ENCODE measurements around the gene BET1L.

The BET1L gene

DNA sequence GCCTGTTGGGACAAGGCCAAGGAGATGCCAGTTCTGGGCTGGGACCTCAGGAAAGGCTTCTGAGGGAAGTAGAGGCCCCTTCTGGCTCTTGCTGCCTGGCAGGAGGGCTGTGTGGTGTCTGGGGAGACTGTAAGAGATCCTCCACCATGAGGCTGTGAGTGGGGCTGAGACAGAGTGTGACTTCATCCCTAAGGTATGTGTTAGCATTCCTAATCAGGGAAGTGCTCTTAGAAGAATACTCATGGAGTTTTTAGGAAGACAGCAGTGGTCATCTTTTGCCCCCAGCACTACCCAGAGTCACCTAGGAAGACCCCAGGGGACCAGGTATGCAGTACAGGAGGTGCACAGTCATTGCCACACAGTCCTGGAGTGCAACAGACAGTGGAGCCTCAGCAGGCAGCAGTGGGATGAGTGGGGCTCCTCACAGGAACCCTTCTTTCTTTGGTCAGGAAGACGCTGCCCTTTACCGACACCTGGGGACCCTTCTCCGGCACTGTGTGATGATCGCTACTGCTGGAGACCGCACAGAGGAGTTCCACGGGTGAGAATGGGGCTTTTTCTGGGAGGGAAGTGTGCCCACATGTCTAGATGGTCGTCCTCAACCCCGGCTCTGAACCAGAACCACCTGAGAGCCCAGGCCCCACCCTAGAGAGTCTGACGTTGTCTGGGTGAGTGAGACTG lies 3.1 kb upstream of the BET1L start:
- no peak for DNase-seq (ENCODE audit: low read depth in 2 of 2)

- DNase-seq (ENCODE audit: low read depth in 2 of 2), result no peak
These were observed 2.3 kb upstream of the BET1L start for GRCh38 chr11:209275-210121.

GRCh38 chr11:208917-209260 lies 1.7 kb upstream of the BET1L start:
- no peak for DNase-seq (ENCODE audit: low read depth in 2 of 2)

DNA sequence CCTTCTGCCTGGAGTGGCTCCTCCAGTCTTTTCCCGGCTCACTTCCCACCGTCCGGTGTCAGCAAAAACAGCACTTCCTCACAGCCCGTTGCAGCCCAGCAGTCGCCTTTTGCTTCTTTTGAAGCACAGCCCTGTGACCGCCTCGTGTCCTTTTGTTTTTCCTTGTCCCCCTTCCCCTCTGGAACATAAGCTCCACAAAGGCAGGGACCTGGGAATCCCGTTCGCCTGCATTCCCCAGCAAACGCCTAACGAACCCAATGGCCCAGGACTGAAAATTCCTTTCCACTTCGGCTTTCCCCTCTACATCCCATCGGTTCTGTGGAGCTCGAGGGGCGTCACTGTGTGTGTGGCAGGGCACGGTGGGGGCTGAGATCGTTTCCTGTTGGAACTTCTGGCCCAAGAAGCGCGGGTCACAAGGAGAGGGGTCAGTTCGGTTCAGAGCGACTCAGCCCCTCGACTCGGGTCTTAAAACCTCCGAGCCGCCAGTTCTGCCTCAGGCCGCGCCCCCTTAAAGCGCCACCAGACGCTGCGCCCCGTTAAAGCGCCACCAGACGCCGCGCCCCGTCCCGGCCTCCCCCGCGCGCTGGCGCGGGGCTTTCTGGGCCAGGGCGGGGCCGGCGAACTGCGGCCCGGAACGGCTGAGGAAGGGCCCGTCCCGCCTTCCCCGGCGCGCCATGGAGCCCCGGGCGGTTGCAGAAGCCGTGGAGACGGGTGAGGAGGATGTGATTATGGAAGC lies 1.1 kb upstream of the BET1L start:
- peak; percentile 73 to 76 for DNase-seq (ENCODE audit: low read depth in 2 of 2)

DNA sequence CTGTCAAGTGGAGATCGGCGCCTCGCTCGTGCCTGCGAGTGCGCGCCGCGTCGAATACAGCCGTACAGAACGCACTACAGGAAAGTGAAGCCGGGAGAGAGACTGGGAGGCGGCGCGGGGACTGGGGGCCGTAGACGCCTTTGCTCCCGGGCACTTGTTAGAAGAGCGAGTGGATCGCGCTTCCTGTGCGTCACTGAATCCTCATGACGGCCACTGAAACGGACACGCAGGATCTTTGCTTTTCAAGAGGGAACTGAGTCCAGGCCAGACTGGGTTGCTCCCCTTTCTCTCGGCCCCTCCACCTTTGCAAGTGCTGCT lies 623 bp upstream of the BET1L start:
- DNase-seq (ENCODE audit: low read depth in 2 of 2), result peak in 1 of 2 donors; percentile 35

GRCh38 chr11:206526-207207 lies 532 bp downstream of the BET1L start:
- DNase-seq (ENCODE audit: low read depth in 2 of 2), result no peak

DNA sequence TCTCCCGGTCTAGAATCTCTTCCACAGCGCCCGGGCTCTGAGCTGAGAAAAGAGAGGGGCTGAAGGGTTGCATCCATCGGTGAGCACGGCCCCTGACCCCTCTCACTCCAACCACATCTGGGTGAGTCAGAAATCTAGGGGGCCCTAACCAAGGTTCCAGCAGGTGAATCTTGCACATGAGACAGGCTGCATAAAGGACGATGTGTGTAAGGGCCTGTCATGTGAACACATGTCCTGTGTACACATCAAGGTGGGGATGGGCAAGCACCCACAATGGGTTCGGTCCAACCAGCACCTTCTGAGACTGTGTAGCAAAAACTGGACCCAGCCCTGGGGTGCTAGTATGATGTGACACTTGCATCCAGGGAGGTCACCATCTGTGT lies 1.2 kb downstream of the BET1L start:
- no peak for DNase-seq (ENCODE audit: low read depth in 2 of 2)

- DNase-seq (ENCODE audit: low read depth in 2 of 2), result no peak
These were observed 1.8 kb downstream of the BET1L start for GRCh38 chr11:205221-206001.

DNA sequence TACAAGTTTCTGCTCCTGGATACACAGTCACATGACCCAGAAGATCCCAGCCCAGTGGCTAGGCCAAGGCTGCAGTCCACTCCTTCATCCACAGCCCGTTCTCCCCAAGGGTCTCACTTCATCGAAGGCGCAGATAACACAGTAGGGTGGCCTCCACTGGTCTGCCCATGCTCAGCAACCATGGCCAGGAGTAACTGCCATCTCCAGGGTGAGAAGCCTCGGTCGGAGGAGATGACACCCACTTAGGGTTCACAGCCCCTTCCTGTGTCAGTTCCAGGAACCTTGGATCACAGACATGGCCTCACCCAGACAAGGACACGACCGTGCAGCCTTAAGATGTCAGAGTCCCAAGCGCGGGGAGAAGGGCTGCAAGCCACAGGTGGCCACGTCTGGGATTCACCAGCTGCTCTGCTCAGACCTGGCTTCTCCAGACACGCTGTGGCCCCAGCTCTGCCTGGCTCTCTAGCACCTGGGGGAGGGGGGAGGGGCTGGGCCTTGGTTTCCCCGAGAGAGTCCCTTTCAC lies 2.6 kb downstream of the BET1L start:
- DNase-seq (ENCODE audit: low read depth in 2 of 2), result no peak

GRCh38 chr11:203945-204586 lies 3.1 kb downstream of the BET1L start:
- DNase-seq (ENCODE audit: low read depth in 2 of 2), result no peak

DNA sequence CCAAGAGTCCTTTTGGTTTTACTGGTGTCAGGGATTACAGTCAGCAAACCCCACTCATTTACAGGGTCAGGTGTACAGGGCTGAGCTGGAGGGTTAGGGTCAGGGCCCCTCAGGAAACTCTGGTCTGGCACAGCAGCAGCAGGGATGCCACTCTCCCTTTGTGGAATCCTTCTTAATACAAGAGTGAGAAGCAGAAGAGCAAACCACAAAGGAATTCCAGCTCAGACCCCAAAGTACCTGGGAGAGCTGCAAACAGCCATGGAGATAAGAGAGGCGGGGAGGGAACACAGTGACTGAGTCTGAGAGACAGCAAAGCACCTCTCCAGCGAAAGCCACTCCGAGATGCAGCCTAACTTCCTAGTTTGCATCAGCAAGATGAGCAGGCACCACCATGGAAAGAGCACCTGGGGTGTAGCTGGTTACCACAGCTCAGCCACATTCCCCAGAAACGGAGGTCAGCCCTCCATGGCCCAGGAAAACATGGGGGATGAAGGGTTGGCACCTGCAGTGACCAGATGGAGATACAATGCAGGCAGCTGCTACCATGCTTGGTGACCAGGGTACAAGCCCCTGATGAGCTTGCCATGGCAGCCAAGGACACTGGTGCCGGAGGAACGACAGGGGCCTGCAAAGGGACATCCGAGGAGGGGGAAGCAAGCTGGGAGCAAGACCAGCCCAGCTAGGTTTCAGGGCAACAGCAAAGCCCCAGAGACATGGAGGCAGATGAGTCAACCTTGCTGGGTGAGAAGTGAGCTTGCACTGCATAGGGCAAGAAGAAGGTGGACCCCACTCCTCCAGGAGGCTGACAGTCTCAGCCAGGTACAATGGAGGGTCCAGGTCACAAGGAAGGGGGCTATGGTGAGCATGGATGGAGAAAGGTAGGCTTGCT lies 3.9 kb downstream of the BET1L start:
- no peak for DNase-seq (ENCODE audit: low read depth in 2 of 2)

DNA sequence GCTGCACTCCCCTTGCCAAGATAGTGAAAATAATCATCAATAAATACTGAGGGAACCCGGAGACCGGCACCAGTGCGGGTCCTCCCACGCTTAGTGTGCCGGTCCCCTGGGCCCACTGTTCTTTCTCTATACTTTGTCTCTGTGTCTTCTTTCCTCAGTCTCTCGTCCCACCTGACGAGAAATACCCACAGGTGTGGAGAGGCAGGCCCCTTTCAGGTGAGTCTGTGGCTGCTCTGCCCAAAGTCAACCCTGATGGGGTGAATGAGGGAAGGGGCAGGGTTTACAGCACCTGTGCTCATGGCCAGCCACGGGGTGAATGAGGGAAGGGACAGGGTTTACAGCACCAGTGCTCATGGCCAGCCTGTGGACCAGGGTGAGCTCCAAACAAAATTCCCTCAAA lies 4.7 kb downstream of the BET1L start:
- no peak for DNase-seq (ENCODE audit: low read depth in 2 of 2)

GRCh38 chr11:201966-202365 lies 5.2 kb downstream of the BET1L start:
- no peak for DNase-seq (ENCODE audit: low read depth in 2 of 2)

DNA sequence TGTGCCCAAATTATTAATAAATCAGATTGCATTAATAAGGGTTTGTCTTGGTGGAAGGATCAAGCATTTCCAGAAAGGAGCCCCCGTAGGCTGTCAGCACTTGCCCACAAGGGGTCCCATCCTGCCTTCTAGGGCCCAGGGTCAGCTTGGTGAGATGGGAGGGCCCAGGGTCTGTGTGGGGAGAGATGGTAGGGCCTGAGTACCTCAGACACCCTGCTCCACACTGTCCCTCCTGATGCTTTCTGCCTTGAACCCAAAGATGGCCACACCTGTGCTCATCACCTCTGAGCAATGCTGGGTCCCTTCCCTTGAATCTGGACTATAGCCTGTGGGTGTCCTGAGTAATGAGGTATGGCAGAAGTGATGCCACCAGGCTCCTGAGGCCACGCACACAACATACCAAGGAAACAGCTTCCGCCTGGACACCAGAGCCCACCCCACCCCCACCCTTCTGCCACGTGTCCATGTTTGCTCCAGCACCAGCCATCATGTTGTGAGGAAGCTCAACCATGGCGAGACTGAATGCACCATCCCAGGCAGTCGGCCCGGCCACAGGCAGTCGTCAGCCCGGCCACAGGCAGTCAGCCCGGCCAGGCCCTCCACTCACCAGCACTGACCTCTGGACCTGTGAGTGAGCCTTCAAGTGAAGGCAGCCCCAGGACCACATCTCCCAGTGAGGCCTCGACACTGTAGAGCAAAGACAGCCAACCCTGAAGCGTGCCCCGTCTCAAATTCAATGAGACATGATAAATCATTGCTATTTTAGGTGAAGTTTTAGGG lies 6.8 kb downstream of the BET1L start:
- DNase-seq (ENCODE audit: low read depth in 2 of 2), result no peak

- DNase-seq (ENCODE audit: low read depth in 2 of 2), result no peak
These were observed 7.4 kb downstream of the BET1L start for GRCh38 chr11:199782-200181.

DNA sequence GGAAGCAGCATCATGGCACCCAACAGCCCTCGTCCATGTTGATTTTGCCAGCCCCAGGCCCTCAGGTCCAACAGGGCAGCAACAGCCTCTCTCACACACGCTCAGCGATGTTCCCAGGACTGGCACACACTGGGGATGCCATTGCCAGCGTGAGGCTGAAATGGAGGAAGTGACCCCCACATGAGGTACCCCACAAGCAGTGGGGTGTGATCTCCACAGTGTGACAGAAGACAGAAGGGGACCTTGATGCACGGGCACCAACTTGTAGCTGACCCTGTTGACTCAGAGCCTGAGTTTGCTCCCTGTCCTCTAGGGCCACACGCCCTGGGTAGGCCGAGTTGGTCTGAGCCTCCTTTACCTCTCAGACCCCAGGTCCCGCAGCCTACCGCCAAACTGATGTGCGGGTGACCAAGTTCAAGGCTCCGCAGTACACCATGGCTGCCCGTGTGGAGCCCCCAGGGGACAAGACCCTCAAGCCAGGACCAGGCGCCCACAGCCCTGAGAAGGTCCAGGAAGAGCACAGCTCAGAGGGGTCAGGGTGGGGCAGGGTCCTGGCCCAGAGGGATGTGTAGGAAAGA lies 8.1 kb downstream of the BET1L start:
- no peak for DNase-seq (ENCODE audit: low read depth in 2 of 2)

- DNase-seq (ENCODE audit: low read depth in 2 of 2), result no peak
These were observed 8.9 kb downstream of the BET1L start for GRCh38 chr11:198236-198806.

GRCh38 chr11:197741-198235 lies 9.4 kb downstream of the BET1L start:
- no peak for DNase-seq (ENCODE audit: low read depth in 2 of 2)

Data from stimulated activated CD4-positive, alpha-beta T cell treated with anti-CD3 and anti-CD28 coated beads, Interleukin-4, amount 100 ng/mL, for 48 hours (primary cell).